Putamen (tissue), 1 donor: ENCODE measurements around the gene NKX1-2.

ENCODE experiments used
- DNase-seq: peaks from one replicate; pipeline ENCODE4 v3.0.0-alpha.2; 2016; ENCODE audit warnings: low spot score

NKX1-2 gene

DNA sequence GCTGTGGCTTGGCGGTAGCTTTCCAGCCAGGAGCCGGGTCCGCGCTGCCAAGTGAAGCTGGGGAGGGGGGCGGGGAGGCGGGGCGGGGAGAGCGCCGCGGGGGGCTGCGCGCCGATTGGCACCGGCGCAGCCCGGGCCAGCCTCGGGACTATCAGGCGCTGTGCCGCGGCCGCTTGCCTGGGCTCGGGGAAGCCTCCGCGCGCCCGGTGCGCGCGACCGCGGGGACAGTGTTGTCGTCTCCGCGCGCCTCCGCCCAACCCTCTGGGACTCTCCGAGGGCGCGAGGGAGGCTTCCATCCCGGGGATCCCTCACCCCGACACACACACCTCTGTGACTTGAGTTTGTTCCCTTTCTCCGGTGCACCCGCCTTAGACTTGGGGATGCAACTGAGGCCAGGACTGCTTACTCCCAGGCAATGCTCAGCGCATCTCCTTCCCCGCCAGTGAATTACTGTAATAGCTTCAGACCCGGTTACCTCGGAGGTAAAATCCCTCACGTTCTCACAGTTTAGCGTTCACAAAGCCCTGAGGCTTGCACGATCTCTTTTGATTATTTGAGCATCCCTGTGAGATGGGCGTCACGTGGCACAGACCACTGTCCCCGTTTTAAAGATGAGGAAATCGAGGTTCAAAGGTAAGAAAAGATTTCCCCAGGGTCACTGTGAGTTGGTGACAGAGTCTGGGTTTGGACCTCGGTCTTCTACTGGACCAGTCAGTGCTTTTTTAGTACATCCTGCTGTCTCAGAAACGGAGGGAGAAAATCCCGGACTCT, at the start of gene NKX1-2:
NKX1-2 (minus strand) TSS at position 24 of the 771 bp plus-strand sequence. CDS start 92 bp downstream, outside the sequence.
- DNase-seq: no peak

- no peak for DNase-seq
Measured at GRCh38 chr10:124498056-124498455, 48.2 kb upstream of the NKX1-2 start.

- no peak for DNase-seq
Measured at GRCh38 chr10:124497196-124497881, 47.5 kb upstream of the NKX1-2 start.

- DNase-seq: no peak
Measured at GRCh38 chr10:124496620-124497019, 46.8 kb upstream of the NKX1-2 start.

- DNase-seq: no peak
Measured at GRCh38 chr10:124496150-124496549, 46.3 kb upstream of the NKX1-2 start.

GRCh38 chr10:124495725-124496124, 45.9 kb upstream of the NKX1-2 start:
- no peak for DNase-seq

DNA sequence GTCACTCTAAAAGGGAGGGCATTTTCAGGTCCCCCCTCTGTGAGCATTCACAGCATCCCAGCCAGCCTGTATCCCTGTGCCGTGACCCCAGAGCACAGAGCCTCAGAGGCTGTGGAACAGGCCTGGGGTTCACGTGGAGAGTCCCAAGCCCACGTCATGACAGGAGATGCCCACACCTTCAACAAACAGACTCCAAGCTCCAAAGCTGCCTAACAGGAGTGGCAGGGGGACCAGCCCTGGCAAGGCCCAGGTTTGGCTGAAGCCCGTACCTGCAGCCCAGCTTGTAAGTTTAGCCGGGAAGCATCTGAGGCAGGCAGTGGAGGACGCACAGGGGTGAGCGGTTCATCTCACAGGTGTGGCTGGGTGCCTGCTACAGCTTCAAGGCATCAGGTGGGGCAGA, 45.3 kb upstream of the NKX1-2 start:
- DNase-seq: no peak

GRCh38 chr10:124494046-124494807, 44.4 kb upstream of the NKX1-2 start:
- DNase-seq: no peak

DNA sequence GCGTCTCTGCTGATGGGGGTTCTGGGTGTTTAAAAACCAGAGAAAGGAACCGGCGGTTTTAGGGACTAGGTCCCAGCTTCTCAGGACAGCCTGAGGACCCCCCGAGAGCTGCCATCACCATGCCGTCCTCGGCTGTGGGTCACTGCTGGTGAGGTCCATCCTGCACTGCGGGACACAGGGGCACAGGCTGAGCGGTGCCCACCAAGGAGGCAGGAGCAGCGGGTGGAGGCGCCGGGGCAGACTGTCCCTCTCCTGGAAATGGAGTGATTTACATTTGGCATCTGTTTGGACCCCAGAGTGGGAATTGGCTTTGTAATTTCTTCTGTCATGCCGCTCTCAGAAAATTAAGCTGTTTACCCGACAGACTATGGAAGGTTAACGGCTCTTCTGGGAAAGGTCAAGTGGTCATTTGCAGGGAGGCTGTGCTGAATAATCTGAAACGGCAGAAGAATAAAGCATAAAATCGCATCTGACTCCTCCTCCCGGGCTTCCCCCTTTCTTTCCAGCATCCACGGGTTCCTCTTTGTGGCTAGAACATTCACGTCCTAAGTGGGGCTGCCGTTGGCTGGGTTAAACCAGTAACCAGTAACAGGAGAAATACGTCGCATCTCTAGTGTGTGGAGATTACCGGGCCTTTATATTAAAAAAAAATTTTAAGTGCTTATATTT, 43.5 kb upstream of the NKX1-2 start:
- no peak for DNase-seq

- DNase-seq: no peak
Measured at GRCh38 chr10:124492266-124492665, 42.4 kb upstream of the NKX1-2 start.

DNA sequence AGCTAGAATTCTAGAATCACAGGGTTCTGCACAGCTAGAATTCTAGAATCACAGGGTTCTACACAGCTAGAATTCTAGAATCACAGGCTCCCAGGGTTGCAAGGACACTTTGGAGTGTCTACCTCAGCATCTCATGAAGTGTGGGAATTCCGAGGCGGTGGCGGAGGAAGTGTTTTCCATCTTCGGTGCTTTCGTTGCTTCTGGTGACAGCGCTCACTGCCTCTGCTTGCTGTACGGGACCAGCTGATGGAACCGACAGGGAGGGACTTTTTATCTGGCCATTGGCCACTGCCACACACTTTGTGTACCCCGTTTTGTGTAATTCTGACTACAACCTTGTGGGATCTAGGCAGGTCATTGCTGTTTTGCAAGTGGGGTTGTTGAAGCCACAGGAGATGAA, 41.3 kb upstream of the NKX1-2 start:
- DNase-seq: no peak

DNA sequence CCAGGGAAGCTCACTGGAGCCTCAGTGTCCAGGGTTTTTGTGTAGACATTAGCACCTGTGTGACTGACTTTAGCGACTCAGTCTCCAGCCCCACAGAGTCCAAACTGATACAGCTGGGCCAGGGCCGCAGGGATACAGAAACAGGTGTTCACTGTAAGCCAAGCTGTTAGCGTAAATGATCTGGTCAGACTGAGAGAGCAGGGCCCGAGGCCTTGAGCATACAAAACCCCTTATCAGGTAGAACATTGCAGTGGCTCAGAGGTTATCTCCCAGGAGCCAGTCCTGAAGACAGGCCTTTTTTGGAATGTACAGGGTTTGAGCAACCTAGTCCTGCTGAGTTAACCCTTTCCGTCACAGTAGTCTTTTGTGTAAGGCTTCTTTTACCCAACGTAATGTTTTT, 36.8 kb upstream of the NKX1-2 start:
- DNase-seq: no peak

- peak; percentile 16 for DNase-seq
Measured at GRCh38 chr10:124484661-124485060, 34.8 kb upstream of the NKX1-2 start.

- no peak for DNase-seq
Measured at GRCh38 chr10:124484031-124484430, 34.2 kb upstream of the NKX1-2 start.

DNA sequence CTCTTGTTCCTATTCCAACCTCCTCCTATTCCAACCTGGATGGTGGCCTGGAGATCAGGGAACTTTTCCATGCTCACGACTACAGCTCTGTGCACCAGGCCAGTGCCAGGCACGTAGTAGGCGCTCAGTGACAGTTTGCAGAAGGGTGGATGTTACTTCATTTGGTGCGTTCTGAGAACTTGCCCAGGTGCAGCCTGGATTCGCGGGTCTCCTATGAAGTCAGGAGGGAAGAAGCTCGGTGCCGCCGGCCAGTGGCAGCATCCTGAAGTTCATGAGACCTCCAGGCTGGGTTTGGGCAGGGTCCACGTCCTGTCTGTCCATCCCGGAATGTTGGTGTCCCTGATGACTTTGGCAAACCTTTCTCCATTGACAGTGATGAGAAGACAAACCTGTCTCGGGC, 33.0 kb upstream of the NKX1-2 start:
- DNase-seq: no peak

DNA sequence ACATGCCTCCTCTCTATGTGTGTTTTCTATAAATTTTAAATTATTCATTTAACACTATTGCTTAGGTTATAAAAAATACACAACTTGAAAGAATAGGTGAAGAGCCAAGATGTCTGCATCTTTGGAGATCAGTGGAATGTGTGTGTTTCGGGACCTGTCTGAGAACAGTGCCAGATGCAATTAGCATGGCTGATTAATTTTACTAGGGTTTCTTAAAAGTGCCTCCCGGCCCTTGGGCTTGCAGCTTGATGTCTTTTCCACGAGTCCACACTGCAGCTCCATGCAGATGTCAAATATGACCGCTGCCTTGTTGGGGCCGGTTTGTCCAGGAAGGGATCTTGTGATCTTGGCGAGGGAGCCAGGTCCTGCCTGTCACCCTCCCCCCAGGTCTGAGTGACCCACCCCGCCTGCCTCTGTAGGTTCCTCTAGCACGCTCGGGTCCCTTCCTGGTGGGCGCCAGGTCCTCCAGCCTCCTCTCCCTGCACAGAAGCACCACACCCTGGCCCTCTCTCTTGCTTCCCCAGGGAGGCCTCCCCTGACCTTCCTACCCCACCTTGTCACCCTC, 32.5 kb upstream of the NKX1-2 start:
- no peak for DNase-seq

- DNase-seq: no peak
Measured at GRCh38 chr10:124481717-124482116, 31.9 kb upstream of the NKX1-2 start.

DNA sequence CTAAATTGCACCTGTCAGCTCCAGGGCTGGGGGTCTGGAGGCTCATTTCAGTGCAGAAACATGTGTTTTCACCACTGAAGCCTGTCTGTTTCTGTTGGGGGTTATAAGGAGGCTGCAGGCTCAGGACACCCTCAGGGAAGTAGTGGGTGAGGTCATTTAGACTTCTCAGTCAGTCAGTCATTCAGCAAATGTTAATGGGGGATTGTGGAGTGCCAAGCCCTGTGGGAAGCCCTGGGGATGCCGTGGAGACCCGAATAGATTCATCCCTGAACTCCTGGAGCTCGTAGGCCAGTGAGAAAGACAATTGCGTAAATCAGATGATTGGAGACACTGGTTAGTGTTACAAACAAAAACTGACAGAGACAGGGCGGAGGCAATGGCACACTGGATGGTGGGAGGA, 31.0 kb upstream of the NKX1-2 start:
- DNase-seq: no peak

GRCh38 chr10:124478515-124478914, 28.7 kb upstream of the NKX1-2 start:
- no peak for DNase-seq

- peak; percentile 35 for DNase-seq
Measured at GRCh38 chr10:124477614-124478363, 28.0 kb upstream of the NKX1-2 start.

GRCh38 chr10:124476043-124476725, 26.3 kb upstream of the NKX1-2 start:
- no peak for DNase-seq
